Heart left ventricle (tissue), 13 donors: Measurements from ENCODE around the gene CCDC192.

Source experiments
- POLR2A ChIP-seq, 2 donors: fragments of 450-650 bp; IDR thresholded peaks; one replicate each; pipeline ENCODE4 v1.6.1; 2017; ENCODE audit warnings: antibody characterized with exemption in 2 of 2, mild to moderate bottlenecking in 2 of 2, moderate library complexity in 2 of 2
- TF ChIP-seq, protein P1 (sequence below), 12 donors: fragments of 200-600 bp; sonication (generic) in 4 of 12; IDR thresholded peaks; one replicate each; pipeline versions ENCODE4 v1.5.0 to v1.8.0; 2018 to 2022; ENCODE audit warnings: antibody characterized with exemption in 12 of 12, mild to moderate bottlenecking in 5 of 12
- donor health status: ischemic (EF 13 %, LVEDD 7.1; RV severe dilation, severe dysfunction).
- donor health status: DM: no; HTN: yes; CAD: no.
- donor health status: DM: no; HTN: no; CAD: no.
- donor health status: ischemic (EF 25% LVEDD 6.9; RV normal size, moderate dysfunction).
- donor health status: ischemic (EF 25% LVEDD 5.7; RV mildly dilated, moderate dysfunction).
- donor health status: ischemic (EF 35%, LVEDD 5.7; RV mildly dilated, moderate dysfunction).
- donor health status: nonischemic (EF 11% LVEDD 7.7; RV severe dilation, severe dysfunction).
- donor health status: DM: yes; HTN: yes; CAD: no.
- donor health status: PGD.
- donor health status: ischemic (EF 29% LVEDD 5.4; RV normal size, mild dysfunction).
- donor health status: nonischemic (EF 23%, LVEDD 6.1; RV moderate dilation, normal function).

GRCh38 chr5:127935398-127935797 lies 232.2 kb downstream of the CCDC192 start:
- TF ChIP-seq, protein P1, sequence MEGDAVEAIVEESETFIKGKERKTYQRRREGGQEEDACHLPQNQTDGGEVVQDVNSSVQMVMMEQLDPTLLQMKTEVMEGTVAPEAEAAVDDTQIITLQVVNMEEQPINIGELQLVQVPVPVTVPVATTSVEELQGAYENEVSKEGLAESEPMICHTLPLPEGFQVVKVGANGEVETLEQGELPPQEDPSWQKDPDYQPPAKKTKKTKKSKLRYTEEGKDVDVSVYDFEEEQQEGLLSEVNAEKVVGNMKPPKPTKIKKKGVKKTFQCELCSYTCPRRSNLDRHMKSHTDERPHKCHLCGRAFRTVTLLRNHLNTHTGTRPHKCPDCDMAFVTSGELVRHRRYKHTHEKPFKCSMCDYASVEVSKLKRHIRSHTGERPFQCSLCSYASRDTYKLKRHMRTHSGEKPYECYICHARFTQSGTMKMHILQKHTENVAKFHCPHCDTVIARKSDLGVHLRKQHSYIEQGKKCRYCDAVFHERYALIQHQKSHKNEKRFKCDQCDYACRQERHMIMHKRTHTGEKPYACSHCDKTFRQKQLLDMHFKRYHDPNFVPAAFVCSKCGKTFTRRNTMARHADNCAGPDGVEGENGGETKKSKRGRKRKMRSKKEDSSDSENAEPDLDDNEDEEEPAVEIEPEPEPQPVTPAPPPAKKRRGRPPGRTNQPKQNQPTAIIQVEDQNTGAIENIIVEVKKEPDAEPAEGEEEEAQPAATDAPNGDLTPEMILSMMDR (IDR thresholded peaks at IDR 0.05) = no peak
- TF ChIP-seq POLR2A (IDR thresholded peaks at IDR 0.05) = no peak
